ENCODE results near the gene PRSS57. TPM values are rescaled to one million over a fixed set of nuclear protein-coding genes. Genes with fewer than 3 reads are reported as not detected.

The PRSS57 gene
- total and polyA plus RNA-seq, 2 donors (not counting 1 experiment from before 2014, with no cell fraction given), result not detected

GRCh38 chr19:723247-723646 is 28.0 kb upstream of the PRSS57 start:
- Histone ChIP-seq H3K27ac (ENCODE audit: insufficient read depth, low read length) (no peak overlapping the region), H4K20me1 (ENCODE audit: control insufficient read depth, extremely low read depth, insufficient read depth, low read length) (no peaks in the 10 kb centered on the region), H3K9me3 (ENCODE audit: control insufficient read depth, insufficient read depth, low read depth, low read length) (no peaks in the 10 kb centered on the region), H3K27me3 (ENCODE audit: control insufficient read depth, insufficient read depth, low read length) (no peaks in the 10 kb centered on the region), H2AFZ (ENCODE audit: low read length) (no peak overlapping the region), H3K4me2 (ENCODE audit: extremely low read depth, insufficient read depth, low read length) (no peak overlapping the region), H3K4me3 (replicated peaks in 1 of 4; ENCODE audit: control extremely low read depth in 1 of 4, insufficient read depth in 1 of 4, low read depth in 3 of 4, low read length in 4 of 4) (no peak overlapping the region), H3K4me1 (ENCODE audit: control insufficient read depth, extremely low read depth, insufficient read depth, low read length) (peaks cover 2% of the 10 kb centered on the region), H3K9ac (ENCODE audit: insufficient read depth, low read length) (no peak overlapping the region), H3K79me2 (ENCODE audit: control insufficient read depth, insufficient read depth, low read length) (no peaks in the 10 kb centered on the region), H3K36me3 (ENCODE audit: control insufficient read depth, insufficient read depth, low read length) (no peaks in the 10 kb centered on the region)
- no peak for TF ChIP-seq EZH2 (IDR thresholded peaks at IDR 0.05; ENCODE audit: low read length, missing control alignments)
- no peak for TF ChIP-seq CTCF (conservative IDR thresholded peaks at IDR 0.05 in 1 of 2, IDR thresholded peaks at IDR 0.05 in 1 of 2; ENCODE audit: low read depth in 1 of 2, low read length in 2 of 2)
- DNase-seq (ENCODE audit: low read depth in 2 of 2), result no peak

- H3K4me1 ChIP-seq (ENCODE audit: control insufficient read depth, extremely low read depth, insufficient read depth, low read length), result peaks cover 2% of the 10 kb centered on the region
- no peak for DNase-seq (ENCODE audit: low read depth in 2 of 2)
- H3K27ac ChIP-seq (ENCODE audit: insufficient read depth, low read length), result no peak overlapping the region
- H3K27me3 ChIP-seq (ENCODE audit: control insufficient read depth, insufficient read depth, low read length), result no peaks in the 10 kb centered on the region
- H2AFZ ChIP-seq (ENCODE audit: low read length), result no peak overlapping the region
- no peaks in the 10 kb centered on the region for H4K20me1 ChIP-seq (ENCODE audit: control insufficient read depth, extremely low read depth, insufficient read depth, low read length)
- no peaks in the 10 kb centered on the region for H3K36me3 ChIP-seq (ENCODE audit: control insufficient read depth, insufficient read depth, low read length)
- H3K4me3 ChIP-seq (replicated peaks in 1 of 4; ENCODE audit: control extremely low read depth in 1 of 4, insufficient read depth in 1 of 4, low read depth in 3 of 4, low read length in 4 of 4), result no peak overlapping the region
- TF ChIP-seq CTCF (conservative IDR thresholded peaks at IDR 0.05 in 1 of 2, IDR thresholded peaks at IDR 0.05 in 1 of 2; ENCODE audit: low read depth in 1 of 2, low read length in 2 of 2) (no peak), EZH2 (IDR thresholded peaks at IDR 0.05; ENCODE audit: low read length, missing control alignments) (no peak)
- H3K9me3 ChIP-seq (ENCODE audit: control insufficient read depth, insufficient read depth, low read depth, low read length), result no peaks in the 10 kb centered on the region
- no peak overlapping the region for H3K4me2 ChIP-seq (ENCODE audit: extremely low read depth, insufficient read depth, low read length)
- no peaks in the 10 kb centered on the region for H3K79me2 ChIP-seq (ENCODE audit: control insufficient read depth, insufficient read depth, low read length)
- H3K9ac ChIP-seq (ENCODE audit: insufficient read depth, low read length), result no peak overlapping the region
Measured at GRCh38 chr19:722553-723101, 27.4 kb upstream of the PRSS57 start.

- Histone ChIP-seq H3K27me3 (ENCODE audit: control insufficient read depth, insufficient read depth, low read length) (no peaks in the 10 kb centered on the region), H3K27ac (ENCODE audit: insufficient read depth, low read length) (no peak overlapping the region), H3K36me3 (ENCODE audit: control insufficient read depth, insufficient read depth, low read length) (no peaks in the 10 kb centered on the region), H3K4me3 (replicated peaks in 1 of 4; ENCODE audit: control extremely low read depth in 1 of 4, insufficient read depth in 1 of 4, low read depth in 3 of 4, low read length in 4 of 4) (no peak overlapping the region), H3K9me3 (ENCODE audit: control insufficient read depth, insufficient read depth, low read depth, low read length) (no peaks in the 10 kb centered on the region), H2AFZ (ENCODE audit: low read length) (no peak overlapping the region), H3K9ac (ENCODE audit: insufficient read depth, low read length) (no peak overlapping the region), H3K4me2 (ENCODE audit: extremely low read depth, insufficient read depth, low read length) (no peak overlapping the region), H3K79me2 (ENCODE audit: control insufficient read depth, insufficient read depth, low read length) (no peaks in the 10 kb centered on the region), H4K20me1 (ENCODE audit: control insufficient read depth, extremely low read depth, insufficient read depth, low read length) (no peaks in the 10 kb centered on the region), H3K4me1 (ENCODE audit: control insufficient read depth, extremely low read depth, insufficient read depth, low read length) (no peaks in the 10 kb centered on the region)
- no peak for DNase-seq (ENCODE audit: low read depth in 2 of 2)
- TF ChIP-seq EZH2 (IDR thresholded peaks at IDR 0.05; ENCODE audit: low read length, missing control alignments) (no peak), CTCF (conservative IDR thresholded peaks at IDR 0.05 in 1 of 2, IDR thresholded peaks at IDR 0.05 in 1 of 2; ENCODE audit: low read depth in 1 of 2, low read length in 2 of 2) (no peak)
Measured at GRCh38 chr19:720345-721160, 25.3 kb upstream of the PRSS57 start.
